H1 (cell line): Measurements from ENCODE around the gene JPH3. TPM values are rescaled to one million over a fixed set of nuclear protein-coding genes. Genes with fewer than 3 reads are reported as not detected.
A peak's percentile ranks its signal among the peaks of the same experiment; 100 is the strongest.

Experiments used
- ASH2L ChIP-seq: fragments of 200-600, 300-600 bp; sonication (generic); IDR thresholded peaks from one replicate; pipeline ENCODE4 v1.7.1; 2017; ENCODE audit warnings: low read length
- CBX5 ChIP-seq: fragments of 300-800, 300-1000 bp; sonication (generic); IDR thresholded peaks from 2 replicates; pipeline ENCODE4 v1.7.1; 2016; ENCODE audit warnings: antibody characterized with exemption, low read length, low read depth
- CREB1 ChIP-seq: IDR thresholded peaks from 2 replicates; pipeline ENCODE4 v1.6.1; 2012; ENCODE audit warnings: inconsistent platforms
- CTBP2 ChIP-seq: IDR thresholded peaks from 2 replicates; pipeline ENCODE4 v1.7.0; 2011; ENCODE audit warnings: borderline replicate concordance, mild to moderate bottlenecking, moderate library complexity, mixed read lengths, low read length; ENCODE audit not compliant: insufficient read depth, insufficient read length
- CTCF ChIP-seq, 3 experiments: IDR thresholded peaks; 1 replicate in 2 of 3; 2 replicates in 1 of 3; pipeline versions ENCODE4 v1.5.1 to v1.6.1; 2011; ENCODE audit warnings: low read length in 3 of 3, mild to moderate bottlenecking in 3 of 3, inconsistent platforms in 2 of 3, low read depth in 1 of 3, moderate library complexity in 1 of 3; ENCODE audit not compliant: insufficient read depth in 1 of 3; ENCODE audit errors: control extremely low read depth in 1 of 3
- EGR1 ChIP-seq: IDR thresholded peaks from 2 replicates; pipeline ENCODE4 v1.6.1; 2011; ENCODE audit warnings: low read depth, low read length, borderline replicate concordance
- HDAC6 ChIP-seq: IDR thresholded peaks from one replicate; pipeline ENCODE4 v1.7.1; 2012; ENCODE audit warnings: low read depth, mild to moderate bottlenecking, inconsistent platforms, low read length, moderate library complexity
- MAFK ChIP-seq: IDR thresholded peaks from 2 replicates; pipeline ENCODE4 v1.6.1; 2012; ENCODE audit warnings: low read depth, mild to moderate bottlenecking, improper control_type of control experiment, low read length
- PHF8 ChIP-seq: fragments of 200-600 bp; sonication (generic); conservative IDR thresholded peaks from 2 replicates; pipeline ENCODE4 v1.7.1; 2012; ENCODE audit warnings: low read depth, mild to moderate bottlenecking, inconsistent platforms, low read length, moderate library complexity
- POLR2AphosphoS5 ChIP-seq: IDR thresholded peaks from 2 replicates; pipeline ENCODE4 v1.6.1; 2011; ENCODE audit warnings: low read depth, low read length
- POU5F1 ChIP-seq: IDR thresholded peaks from 2 replicates; pipeline ENCODE4 v1.6.1; 2011; ENCODE audit warnings: low read depth, mild to moderate bottlenecking, low read length, moderate library complexity
- RAD21 ChIP-seq, 2 experiments: IDR thresholded peaks in 1 of 2; conservative IDR thresholded peaks in 1 of 2; 2 replicates each; pipeline ENCODE4 v1.6.1; 2011; ENCODE audit warnings: low read depth in 2 of 2, low read length in 2 of 2, improper control_type of control experiment in 1 of 2, inconsistent platforms in 1 of 2, mild to moderate bottlenecking in 1 of 2, moderate library complexity in 1 of 2
- RBBP5 ChIP-seq: IDR thresholded peaks from 2 replicates; pipeline ENCODE4 v1.7.1; 2012; ENCODE audit warnings: low read depth, mild to moderate bottlenecking, inconsistent platforms, low read length, moderate library complexity, borderline replicate concordance
- RNF2 ChIP-seq: fragments of 200-900, 300-1000 bp; sonication (generic); IDR thresholded peaks from 2 replicates; pipeline ENCODE4 v1.7.1; 2016; ENCODE audit warnings: borderline replicate concordance, low read depth, mild to moderate bottlenecking, antibody characterized with exemption, low read length; ENCODE audit not compliant: poor library complexity, severe bottlenecking; ENCODE audit errors: missing control alignments
- RXRA ChIP-seq: IDR thresholded peaks from 2 replicates; pipeline ENCODE4 v1.6.1; 2011; ENCODE audit warnings: low read depth, mild to moderate bottlenecking, low read length, moderate library complexity; ENCODE audit not compliant: insufficient read depth
- SP2 ChIP-seq: IDR thresholded peaks from 2 replicates; pipeline ENCODE4 v1.6.1; 2012; ENCODE audit warnings: mild to moderate bottlenecking, low read length, inconsistent platforms
- SRF ChIP-seq: IDR thresholded peaks from 2 replicates; pipeline ENCODE4 v1.6.1; 2011; ENCODE audit warnings: mild to moderate bottlenecking, low read depth, low read length, moderate library complexity
- SUZ12 ChIP-seq: fragments of 200-600 bp; sonication (generic); IDR thresholded peaks from 2 replicates; pipeline ENCODE4 v1.6.1; 2012; ENCODE audit warnings: mild to moderate bottlenecking, inconsistent platforms, low read length, moderate library complexity, mixed read lengths
- TBP ChIP-seq: IDR thresholded peaks from 2 replicates; pipeline ENCODE4 v1.6.1; 2011; ENCODE audit warnings: low read depth, low read length, improper control_type of control experiment
- USF2 ChIP-seq: IDR thresholded peaks from 2 replicates; pipeline ENCODE4 v1.6.1; 2011; ENCODE audit warnings: low read length, improper control_type of control experiment
- YY1 ChIP-seq: IDR thresholded peaks from 2 replicates; pipeline ENCODE4 v1.6.1; 2011; ENCODE audit warnings: low read depth, mild to moderate bottlenecking, low read length
- polyA plus RNA-seq, 7 experiments: library from polyadenylated mRNA; depleted of rRNA in 3 of 7; stranded (reverse) in 5 of 7; unstranded in 2 of 7; fragments of >200 nt in 5 of 7; fragments of 200-250 nt in 2 of 7; gene quantifications; 1 replicate in 5 of 7; 2 replicates in 1 of 7; 4 replicates in 1 of 7; pipeline versions ENCODE4 v1.2.1 to v1.2.3, GENCODE V29; 2011 to 2013; ENCODE audit warnings: missing spikeins in 2 of 7, mixed read lengths in 2 of 7
- total RNA-seq: library from RNA; stranded (reverse); fragmentation: NEBNext Ultra II Directional; extraction: Animal tissue kit (Norgen Biotek cat#: 25700); gene quantifications from 2 replicates; pipeline ENCODE4 v1.2.1, GENCODE V29; 2021

JPH3 gene
- total and polyA plus RNA-seq, 2 of the 8 experiments (the other 6 are each of a cell fraction or from before 2014, with no cell fraction given), result 10.3 to 28.3 TPM

- TF ChIP-seq SRF (no peak), MAFK (no peak), CBX5 (no peak), RBBP5 (no peak), RAD21 (IDR thresholded peaks at IDR 0.05 in 1 of 2, conservative IDR thresholded peaks at IDR 0.05 in 1 of 2; ENCODE audit: low read depth in 2 of 2, low read length in 2 of 2) (peak; percentile 46 to 58), HDAC6 (no peak), TBP (no peak), RNF2 (no peak), CTBP2 (no peak), YY1 (peak; percentile 25; the same call in 1 of the 2 replicates), POLR2AphosphoS5 (no peak), RXRA (no peak), USF2 (no peak), POU5F1 (no peak), SP2 (no peak), SUZ12 (no peak), CTCF (IDR thresholded peaks at IDR 0.05; ENCODE audit: control extremely low read depth in 1 of 3, insufficient read depth in 1 of 3, low read depth in 1 of 3, low read length in 3 of 3) (peak; percentile 77 to 80 (median 77)), CREB1 (no peak), PHF8 (no peak), EGR1 (0 out of 2 replicates have a peak, but pooled peaks have one; percentile 11), ASH2L (no peak)
Measured at GRCh38 chr16:87702325-87702811, 100.1 kb downstream of the JPH3 start (continued).
